ENCODE data around the gene RAB11A. TPM values are rescaled to one million over a fixed set of nuclear protein-coding genes. Genes with fewer than 3 reads are reported as not detected.

RAB11A gene
- total RNA-seq, 1 donor from 2014 or later, result 151 TPM

GRCh38 chr15:65832549-65833364 lies 36.5 kb upstream of the RAB11A start:
- no peaks in the 10 kb centered on the region for H3K36me3 ChIP-seq
- H3K4me1 ChIP-seq, result peaks cover 31% of the 10 kb centered on the region
- DNase-seq (ENCODE audit: extremely low spot score in 2 of 2), result peak in 1 of 2 donors; percentile 96
- H3K27ac ChIP-seq, result peak overlapping the region; percentile 86
- peak overlapping the region; percentile 19 to 27 for H3K4me3 ChIP-seq
- no peaks in the 10 kb centered on the region for H3K27me3 ChIP-seq
- no peaks in the 10 kb centered on the region for H3K9me3 ChIP-seq
- TF ChIP-seq POLR2A (IDR thresholded peaks at IDR 0.05), result no peak
- TF ChIP-seq POLR2AphosphoS5 (IDR thresholded peaks at IDR 0.05; ENCODE audit: insufficient read depth in 1 of 2, low read depth in 1 of 2), result peak; percentile 70 to 97
- intact Hi-C loops (cut with DNase I), result no loop called here

GRCh38 chr15:65833501-65834205 lies 35.6 kb upstream of the RAB11A start:
- Histone ChIP-seq H3K27ac (peak overlapping the region; percentile 86), H3K36me3 (no peaks in the 10 kb centered on the region), H3K9me3 (no peaks in the 10 kb centered on the region), H3K27me3 (no peaks in the 10 kb centered on the region), H3K4me3 (peak overlapping the region in 1 of 2 donors; percentile 27), H3K4me1 (peaks cover 31% of the 10 kb centered on the region)
- intact Hi-C loops (cut with DNase I), result no loop called here
- no peak for DNase-seq (ENCODE audit: extremely low spot score in 2 of 2)
- TF ChIP-seq POLR2A (IDR thresholded peaks at IDR 0.05), result no peak
- TF ChIP-seq CTCF (IDR thresholded peaks at IDR 0.05), result no peak

- intact Hi-C loops (cut with DNase I), result no loop called here
These were observed 34.5 kb upstream of the RAB11A start for GRCh38 chr15:65834603-65835282.

GRCh38 chr15:65835447-65835846 lies 33.8 kb upstream of the RAB11A start:
- Histone ChIP-seq H3K4me3 (no peak overlapping the region), H3K36me3 (no peaks in the 10 kb centered on the region), H3K27ac (no peak overlapping the region), H3K9me3 (no peaks in the 10 kb centered on the region), H3K27me3 (no peaks in the 10 kb centered on the region), H3K4me1 (peaks cover 31% of the 10 kb centered on the region)
- intact Hi-C loops (cut with DNase I), result no loop called here
- TF ChIP-seq CTCF (IDR thresholded peaks at IDR 0.05) (no peak), POLR2A (IDR thresholded peaks at IDR 0.05) (no peak), POLR2AphosphoS5 (IDR thresholded peaks at IDR 0.05; ENCODE audit: insufficient read depth in 1 of 2, low read depth in 1 of 2) (no peak)
- DNase-seq (ENCODE audit: extremely low spot score in 2 of 2), result no peak

More at GRCh38 chr15:65834603-65835282, 34.5 kb upstream of the RAB11A start:
- TF ChIP-seq POLR2AphosphoS5 (IDR thresholded peaks at IDR 0.05; ENCODE audit: insufficient read depth in 1 of 2, low read depth in 1 of 2) (no peak), CTCF (IDR thresholded peaks at IDR 0.05) (no peak), POLR2A (IDR thresholded peaks at IDR 0.05) (no peak)
- Histone ChIP-seq H3K27me3 (no peaks in the 10 kb centered on the region), H3K27ac (peak overlapping the region; percentile 86), H3K9me3 (no peaks in the 10 kb centered on the region), H3K4me3 (no peak overlapping the region), H3K36me3 (no peaks in the 10 kb centered on the region), H3K4me1 (peaks cover 31% of the 10 kb centered on the region)
- no peak for DNase-seq (ENCODE audit: extremely low spot score in 2 of 2)

- H3K27ac ChIP-seq, result no peak overlapping the region
- H3K36me3 ChIP-seq, result no peaks in the 10 kb centered on the region
- H3K9me3 ChIP-seq, result no peaks in the 10 kb centered on the region
- no peak for DNase-seq (ENCODE audit: extremely low spot score in 2 of 2)
- no peak for TF ChIP-seq POLR2AphosphoS5 (IDR thresholded peaks at IDR 0.05; ENCODE audit: insufficient read depth in 1 of 2, low read depth in 1 of 2)
- no peak for TF ChIP-seq POLR2A (IDR thresholded peaks at IDR 0.05)
- no peak for TF ChIP-seq CTCF (IDR thresholded peaks at IDR 0.05)
- H3K4me3 ChIP-seq, result no peak overlapping the region
- intact Hi-C loops (cut with DNase I), result no loop called here
- H3K27me3 ChIP-seq, result no peaks in the 10 kb centered on the region
- H3K4me1 ChIP-seq, result peaks cover 33% of the 10 kb centered on the region
These were observed 32.6 kb upstream of the RAB11A start for GRCh38 chr15:65836665-65837064.
